Skeletal muscle satellite cell (primary cell): ENCODE measurements around the gene PSMC5.
A peak's percentile ranks its signal among the peaks of the same experiment; 100 is the strongest.

ENCODE experiments used
- H3K27me3 ChIP-seq: 2 replicates; pipeline ENCODE4 v1.7.0; 2013; ENCODE audit warnings: low read length; ENCODE audit not compliant: control insufficient read depth, insufficient read depth
- H3K36me3 ChIP-seq: 2 replicates; pipeline ENCODE4 v1.7.0; 2013; ENCODE audit warnings: mild to moderate bottlenecking, control low read depth, low read length; ENCODE audit not compliant: insufficient read depth
- H3K4me1 ChIP-seq: 2 replicates; pipeline ENCODE4 v1.7.0; 2013; ENCODE audit warnings: low read length; ENCODE audit not compliant: control insufficient read depth, insufficient read depth
- H3K4me2 ChIP-seq: 2 replicates; pipeline ENCODE4 v1.7.0; 2013; ENCODE audit warnings: mild to moderate bottlenecking, low read length
- H3K4me3 ChIP-seq: 2 replicates; pipeline ENCODE4 v1.7.0; 2013; ENCODE audit warnings: low read length
- H3K9ac ChIP-seq: 2 replicates; pipeline ENCODE4 v1.7.0; 2013; ENCODE audit warnings: mild to moderate bottlenecking, low read depth, low read length, moderate library complexity
- H3K9me3 ChIP-seq: replicated peaks from 2 replicates; pipeline ENCODE4 v1.7.0; 2013; ENCODE audit warnings: mild to moderate bottlenecking, control low read depth, low read length

PSMC5 gene

GRCh38 chr17:63833026-63833740 is 6.0 kb downstream of the PSMC5 start:
- H3K4me1 ChIP-seq = peaks cover 18% of the 10 kb centered on the region
- H3K36me3 ChIP-seq = peaks cover 74% of the 10 kb centered on the region
- no peak overlapping the region for H3K4me2 ChIP-seq
- no peak overlapping the region for H3K4me3 ChIP-seq
- H3K9ac ChIP-seq = no peak overlapping the region
- no peaks in the 10 kb centered on the region for H3K27me3 ChIP-seq
- H3K9me3 ChIP-seq = no peaks in the 10 kb centered on the region

DNA sequence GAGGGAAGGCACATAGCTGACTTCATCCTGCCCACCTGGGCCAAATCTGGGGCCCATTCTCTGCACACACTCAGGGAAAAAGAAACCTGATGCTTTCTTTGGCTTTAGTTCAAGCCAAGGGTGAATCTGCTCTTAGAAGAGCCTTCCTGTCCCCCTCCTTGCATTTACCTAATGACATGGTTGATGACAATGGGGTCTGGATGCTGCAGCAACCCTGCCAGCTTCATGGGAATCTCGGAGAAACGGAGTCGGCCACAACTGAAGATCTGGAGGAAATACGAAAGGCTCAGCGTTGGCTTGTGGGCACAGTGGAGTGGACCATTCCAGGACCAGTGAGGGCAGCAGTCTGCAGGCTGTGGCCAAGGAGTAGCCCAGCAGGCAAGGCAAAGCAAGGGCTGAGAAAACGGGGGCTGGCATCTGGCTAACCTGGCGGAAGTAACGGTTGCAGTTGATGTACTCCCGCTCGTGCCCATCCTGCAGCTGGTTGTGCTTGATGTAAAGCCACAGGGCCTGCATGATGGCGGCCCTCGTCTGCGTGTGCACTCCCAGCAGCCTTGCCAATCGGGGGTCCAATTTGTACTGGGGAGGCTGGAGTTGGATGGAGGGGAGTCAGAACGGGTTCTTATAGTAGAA is 6.6 kb downstream of the PSMC5 start:
- Histone ChIP-seq H3K9me3 (no peaks in the 10 kb centered on the region), H3K27me3 (no peaks in the 10 kb centered on the region), H3K36me3 (peaks cover 72% of the 10 kb centered on the region), H3K4me2 (no peak overlapping the region), H3K4me3 (no peak overlapping the region), H3K9ac (no peak overlapping the region), H3K4me1 (peaks cover 18% of the 10 kb centered on the region)

DNA sequence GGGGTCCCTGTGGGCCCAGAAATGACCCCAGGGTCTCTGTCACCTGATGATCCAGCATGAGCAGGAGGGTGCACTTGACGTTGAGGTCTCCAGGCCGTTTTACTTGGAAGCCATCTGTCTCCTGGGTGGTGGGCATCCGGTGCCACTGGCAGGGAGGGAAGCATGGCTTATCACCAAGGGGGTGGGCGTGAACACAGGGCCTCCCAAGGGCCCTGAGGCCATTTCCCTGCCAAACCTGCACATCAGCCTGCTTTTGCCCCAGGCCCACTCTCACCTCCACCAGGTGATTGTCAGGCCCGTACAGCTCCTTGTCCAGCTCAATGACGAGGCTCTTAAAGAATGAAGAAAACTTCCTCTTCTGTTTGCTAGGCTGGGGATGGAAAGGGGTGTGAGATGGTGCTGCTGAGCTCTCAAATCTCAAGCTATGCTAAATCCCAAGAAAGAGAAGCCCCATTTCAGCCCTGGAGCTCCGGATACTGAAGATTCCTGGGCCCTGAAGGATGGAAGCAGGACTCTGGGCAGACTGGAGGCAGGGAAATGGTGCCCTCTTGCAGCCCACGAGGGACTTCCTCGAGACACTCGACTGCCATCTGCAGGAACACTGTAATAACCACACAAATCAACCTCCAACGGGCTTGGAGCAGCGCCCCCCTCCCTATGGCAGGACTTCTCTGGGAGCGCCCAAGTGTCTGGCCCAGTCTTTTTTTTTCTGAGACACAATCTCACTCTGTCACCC is 7.4 kb downstream of the PSMC5 start:
- Histone ChIP-seq H3K4me1 (peaks cover 19% of the 10 kb centered on the region), H3K36me3 (peaks cover 65% of the 10 kb centered on the region), H3K9me3 (no peaks in the 10 kb centered on the region), H3K27me3 (no peaks in the 10 kb centered on the region), H3K4me2 (no peak overlapping the region), H3K4me3 (no peak overlapping the region), H3K9ac (no peak overlapping the region)

DNA sequence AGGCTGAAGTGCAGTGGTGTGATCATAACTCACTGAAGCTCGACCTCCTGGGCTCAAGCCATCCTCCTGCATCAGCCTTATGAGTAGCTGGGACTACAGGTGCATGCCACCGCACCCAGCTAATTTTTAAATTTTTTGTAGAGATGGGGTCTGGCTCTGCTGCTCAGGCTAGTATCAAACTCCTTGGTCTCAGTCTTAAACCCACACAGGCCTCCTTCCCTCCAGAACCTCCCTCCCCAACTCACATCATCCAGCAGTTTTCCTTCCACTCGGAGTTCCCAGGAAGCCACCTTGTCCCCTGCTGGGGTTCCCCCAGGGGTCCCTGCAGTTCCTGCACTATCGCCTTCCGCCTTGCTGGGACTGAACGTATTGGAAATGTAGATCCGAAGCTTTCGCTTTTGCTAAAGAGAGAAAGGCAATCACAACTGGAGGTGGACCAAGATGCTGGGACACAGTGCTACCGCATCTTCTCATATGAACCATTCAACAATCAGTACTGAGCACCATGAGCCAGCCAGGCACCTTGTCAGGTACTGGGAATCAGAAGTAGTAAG is 8.0 kb downstream of the PSMC5 start:
- H3K4me1 ChIP-seq = peaks cover 25% of the 10 kb centered on the region

DNA sequence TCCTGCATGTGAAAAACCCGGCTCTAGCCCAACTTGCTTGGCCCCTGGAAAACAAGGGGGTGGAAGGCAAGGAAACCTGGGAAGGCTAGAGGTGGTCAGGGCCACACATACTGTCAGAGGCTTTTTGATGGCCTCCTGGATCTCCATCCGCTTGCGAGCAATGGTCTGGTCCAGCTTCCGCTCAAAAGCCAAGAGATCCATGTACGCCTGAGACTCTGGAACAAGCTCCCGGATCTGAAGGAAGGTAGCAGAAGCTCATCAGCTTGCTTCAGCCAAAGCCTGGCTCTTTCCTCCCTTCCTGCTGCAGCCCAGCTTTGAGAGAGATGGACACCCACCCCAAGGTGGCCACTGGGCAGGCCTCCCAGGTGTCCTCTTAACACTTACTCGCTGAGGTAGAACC is 9.6 kb downstream of the PSMC5 start:
- no peaks in the 10 kb centered on the region for H3K27me3 ChIP-seq
- H3K4me3 ChIP-seq = no peak overlapping the region
- no peaks in the 10 kb centered on the region for H3K9me3 ChIP-seq
- H3K4me2 ChIP-seq = no peak overlapping the region
- peaks cover 43% of the 10 kb centered on the region for H3K36me3 ChIP-seq
- H3K9ac ChIP-seq = no peak overlapping the region
- H3K4me1 ChIP-seq = peaks cover 37% of the 10 kb centered on the region

More for the DNA sequence above, 8.0 kb downstream of the PSMC5 start:
- Histone ChIP-seq H3K4me2 (no peak overlapping the region), H3K9me3 (no peaks in the 10 kb centered on the region), H3K27me3 (no peaks in the 10 kb centered on the region), H3K36me3 (peaks cover 58% of the 10 kb centered on the region), H3K4me3 (no peak overlapping the region), H3K9ac (no peak overlapping the region)

DNA sequence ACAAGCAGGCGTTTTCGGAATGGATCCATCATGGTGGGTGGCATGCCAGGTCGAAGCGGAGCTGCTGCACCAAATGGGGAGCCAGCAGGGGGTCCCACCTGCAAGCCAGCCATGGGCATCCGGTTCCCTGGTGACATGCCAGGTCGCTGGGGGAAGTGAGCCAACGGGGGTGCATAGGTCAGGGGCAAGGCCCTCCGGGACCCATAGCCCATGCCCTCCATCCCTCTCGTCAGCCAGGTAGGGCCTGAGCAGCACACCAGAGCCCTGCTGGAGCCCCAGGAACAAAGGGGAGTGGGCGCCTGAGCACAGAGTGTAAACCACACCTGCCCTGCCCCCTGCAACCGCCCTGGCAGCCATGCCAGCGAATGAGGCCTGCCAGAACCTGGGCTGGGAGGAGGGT is 10.2 kb downstream of the PSMC5 start:
- H3K27me3 ChIP-seq = no peaks in the 10 kb centered on the region
- no peak overlapping the region for H3K4me3 ChIP-seq
- H3K9ac ChIP-seq = no peak overlapping the region
- H3K4me2 ChIP-seq = no peak overlapping the region
- H3K9me3 ChIP-seq = no peaks in the 10 kb centered on the region
- peaks cover 37% of the 10 kb centered on the region for H3K4me1 ChIP-seq
- H3K36me3 ChIP-seq = peaks cover 36% of the 10 kb centered on the region

DNA sequence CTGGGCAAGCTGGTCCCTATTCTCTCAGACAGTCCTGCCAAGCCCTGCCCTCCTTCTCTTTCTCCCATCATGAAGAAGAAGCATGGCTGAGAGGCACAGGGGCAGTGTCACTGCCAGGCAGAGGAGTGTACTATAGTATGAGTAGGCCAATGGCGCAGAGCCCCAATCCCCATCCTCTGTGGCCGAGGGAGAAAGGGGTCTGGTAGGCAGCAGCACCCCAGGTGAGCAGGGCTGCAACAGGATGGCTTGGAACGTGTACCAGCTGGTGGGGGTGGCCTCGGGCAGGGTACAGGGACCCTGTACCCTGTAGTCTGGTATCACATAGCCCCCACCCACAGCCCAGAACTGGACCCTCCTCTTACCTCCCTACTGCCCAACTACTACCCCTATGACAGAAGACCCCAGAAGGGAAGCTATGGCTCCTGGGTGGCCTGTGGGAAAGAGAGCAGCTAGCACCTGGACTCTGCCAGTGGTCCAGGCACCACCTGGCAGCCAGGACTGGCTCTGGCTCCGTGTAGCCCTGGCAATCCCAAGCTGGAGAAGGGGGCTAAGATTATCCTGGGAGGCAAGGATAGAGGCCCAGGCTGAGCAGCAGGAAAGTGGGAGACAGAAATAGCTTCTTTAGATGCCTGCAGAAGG is 10.8 kb downstream of the PSMC5 start:
- peak overlapping the region; percentile 72 for H3K4me2 ChIP-seq
- H3K9ac ChIP-seq = peak overlapping the region; percentile 45
- peak overlapping the region; percentile 7 for H3K4me3 ChIP-seq
- peaks cover 38% of the 10 kb centered on the region for H3K4me1 ChIP-seq
- H3K27me3 ChIP-seq = no peaks in the 10 kb centered on the region
- no peaks in the 10 kb centered on the region for H3K9me3 ChIP-seq
- H3K36me3 ChIP-seq = peaks cover 30% of the 10 kb centered on the region

- peaks cover 24% of the 10 kb centered on the region for H3K36me3 ChIP-seq
- H3K4me2 ChIP-seq = peak overlapping the region; percentile 72
- H3K9me3 ChIP-seq = no peaks in the 10 kb centered on the region
- no peaks in the 10 kb centered on the region for H3K27me3 ChIP-seq
- peak overlapping the region; percentile 7 for H3K4me3 ChIP-seq
- H3K9ac ChIP-seq = peak overlapping the region; percentile 45
- peaks cover 43% of the 10 kb centered on the region for H3K4me1 ChIP-seq
These were observed 11.5 kb downstream of the PSMC5 start for GRCh38 chr17:63838631-63839171.

DNA sequence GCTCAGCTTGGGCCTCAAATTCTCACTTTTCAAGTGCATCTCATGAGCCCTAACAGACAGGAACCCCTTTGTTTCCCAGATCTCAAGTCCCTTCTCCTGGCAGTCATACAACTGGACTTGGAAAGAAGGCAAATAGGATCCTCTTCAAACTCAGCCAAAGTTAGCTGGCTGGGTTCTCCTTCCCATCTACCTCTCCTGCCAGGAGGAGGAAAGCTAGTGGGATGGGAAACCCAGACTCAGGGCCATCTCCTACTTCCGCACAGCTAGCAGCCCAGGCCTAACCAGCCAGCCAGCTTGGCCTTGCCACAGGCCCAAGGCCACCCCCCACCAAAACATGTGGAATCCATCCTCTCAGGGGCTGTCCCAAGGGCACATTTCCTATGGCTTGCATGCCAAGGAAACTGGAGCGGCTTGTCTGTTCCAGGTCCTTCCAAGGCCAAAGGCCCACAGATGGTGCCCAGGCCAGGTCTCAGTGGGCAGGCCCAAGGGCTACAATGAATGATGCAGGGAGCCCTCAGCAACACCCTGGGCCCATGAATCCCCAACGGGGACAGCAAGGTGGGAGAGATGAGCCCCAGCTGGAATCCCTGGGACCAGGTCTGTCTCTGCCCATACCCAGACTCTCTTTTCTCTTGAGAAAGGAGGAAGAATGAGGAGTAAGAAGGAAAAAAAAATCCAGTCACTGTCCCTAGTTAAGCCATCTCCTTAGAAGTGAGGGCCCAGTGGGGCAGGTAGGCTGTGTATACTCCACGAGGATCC is 13.5 kb downstream of the PSMC5 start:
- Histone ChIP-seq H3K27me3 (no peaks in the 10 kb centered on the region), H3K36me3 (peaks cover 8% of the 10 kb centered on the region), H3K4me2 (peak overlapping the region; percentile 99), H3K9me3 (no peaks in the 10 kb centered on the region), H3K4me3 (peak overlapping the region; percentile 93), H3K4me1 (peaks cover 50% of the 10 kb centered on the region), H3K9ac (peak overlapping the region; percentile 94)

DNA sequence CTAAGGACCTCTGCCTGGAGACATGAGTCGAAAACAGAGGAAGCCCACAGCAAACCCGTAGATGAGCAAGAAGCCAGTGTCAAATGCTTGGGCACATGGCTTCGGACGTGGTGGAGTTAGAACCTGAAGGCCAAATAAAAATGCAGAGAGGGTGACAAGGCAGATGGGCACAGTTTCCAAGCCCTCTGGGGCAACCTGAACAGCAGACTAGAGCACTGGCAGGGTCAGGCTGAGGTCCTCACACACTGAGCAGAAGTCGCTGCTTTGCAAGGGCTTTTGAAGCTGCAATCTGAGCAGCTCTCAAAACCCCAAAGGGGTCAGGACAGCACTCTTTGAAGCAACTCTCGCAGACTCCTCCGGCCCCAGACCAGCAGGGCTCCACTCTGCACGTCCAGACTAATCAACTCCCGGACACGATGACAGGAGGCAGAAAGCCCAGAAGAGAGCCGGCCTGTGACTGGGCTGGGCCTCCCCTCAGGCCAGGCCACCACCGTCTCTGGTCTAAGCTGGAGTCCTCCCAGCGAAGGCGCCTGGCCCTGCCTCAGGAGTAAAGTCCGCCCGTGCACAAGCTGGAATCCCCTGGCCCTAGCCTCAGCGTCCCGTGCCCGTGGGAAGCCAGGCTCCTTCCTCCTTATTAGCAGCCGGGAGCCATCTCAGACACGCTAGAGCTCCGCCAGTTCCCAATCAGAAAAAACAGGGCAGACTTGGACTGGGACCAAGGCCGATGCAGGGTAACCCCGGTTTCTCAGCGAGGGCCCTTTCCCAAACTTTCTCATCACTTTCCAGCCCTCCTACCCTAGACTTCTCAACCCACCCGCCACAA is 14.3 kb downstream of the PSMC5 start:
- H3K4me1 ChIP-seq = peaks cover 50% of the 10 kb centered on the region

More for the DNA sequence above, 14.3 kb downstream of the PSMC5 start:
- H3K4me3 ChIP-seq = peak overlapping the region; percentile 93
- H3K4me2 ChIP-seq = peak overlapping the region; percentile 99
- H3K9me3 ChIP-seq = no peaks in the 10 kb centered on the region
- peaks cover 5% of the 10 kb centered on the region for H3K36me3 ChIP-seq
- H3K27me3 ChIP-seq = no peaks in the 10 kb centered on the region
- peak overlapping the region; percentile 94 for H3K9ac ChIP-seq
